ENCODE results near the gene FAM114A2.

FAM114A2 gene

DNA sequence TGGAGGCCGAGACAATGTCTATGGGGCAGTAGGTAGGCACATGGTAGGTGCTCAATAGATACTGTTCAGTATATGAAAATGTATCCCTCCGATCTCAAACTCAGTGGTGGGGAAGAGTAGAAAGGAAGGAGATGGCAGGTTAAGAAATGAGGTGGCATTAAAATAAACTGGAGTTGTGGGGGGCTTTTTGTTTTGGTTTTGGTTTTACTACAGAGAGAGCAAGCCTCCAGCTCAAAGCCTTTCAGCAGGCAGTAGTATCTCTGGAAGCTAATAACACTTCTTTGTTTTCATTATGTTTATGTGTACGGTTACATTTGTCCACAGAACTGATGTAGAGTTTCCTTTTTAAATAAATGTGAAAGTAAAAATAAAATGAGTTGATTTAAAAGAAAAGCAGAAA lies 8.6 kb upstream of the FAM114A2 start:
- TF ChIP-seq, protein P1, sequence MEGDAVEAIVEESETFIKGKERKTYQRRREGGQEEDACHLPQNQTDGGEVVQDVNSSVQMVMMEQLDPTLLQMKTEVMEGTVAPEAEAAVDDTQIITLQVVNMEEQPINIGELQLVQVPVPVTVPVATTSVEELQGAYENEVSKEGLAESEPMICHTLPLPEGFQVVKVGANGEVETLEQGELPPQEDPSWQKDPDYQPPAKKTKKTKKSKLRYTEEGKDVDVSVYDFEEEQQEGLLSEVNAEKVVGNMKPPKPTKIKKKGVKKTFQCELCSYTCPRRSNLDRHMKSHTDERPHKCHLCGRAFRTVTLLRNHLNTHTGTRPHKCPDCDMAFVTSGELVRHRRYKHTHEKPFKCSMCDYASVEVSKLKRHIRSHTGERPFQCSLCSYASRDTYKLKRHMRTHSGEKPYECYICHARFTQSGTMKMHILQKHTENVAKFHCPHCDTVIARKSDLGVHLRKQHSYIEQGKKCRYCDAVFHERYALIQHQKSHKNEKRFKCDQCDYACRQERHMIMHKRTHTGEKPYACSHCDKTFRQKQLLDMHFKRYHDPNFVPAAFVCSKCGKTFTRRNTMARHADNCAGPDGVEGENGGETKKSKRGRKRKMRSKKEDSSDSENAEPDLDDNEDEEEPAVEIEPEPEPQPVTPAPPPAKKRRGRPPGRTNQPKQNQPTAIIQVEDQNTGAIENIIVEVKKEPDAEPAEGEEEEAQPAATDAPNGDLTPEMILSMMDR (IDR thresholded peaks at IDR 0.05; ENCODE audit: insufficient read depth, low read length, poor library complexity, severe bottlenecking): no peak
- Histone ChIP-seq H3K27me3 (replicated peaks; ENCODE audit: control insufficient read depth, insufficient read depth, low read length) (no peaks in the 10 kb centered on the region), H3K36me3 (ENCODE audit: control insufficient read depth, insufficient read depth, low read length) (peaks cover 3% of the 10 kb centered on the region; the same call in 1 of the 2 replicates), H3K4me3 (replicated peaks; ENCODE audit: low read depth, low read length) (no peak overlapping the region)
- no peak for DNase-seq (ENCODE audit: extremely low read depth, insufficient read length)

- Histone ChIP-seq H3K4me3 (replicated peaks; ENCODE audit: low read depth, low read length) (no peak overlapping the region), H3K36me3 (ENCODE audit: control insufficient read depth, insufficient read depth, low read length) (peaks cover 3% of the 10 kb centered on the region; the same call in 1 of the 2 replicates), H3K27me3 (replicated peaks; ENCODE audit: control insufficient read depth, insufficient read depth, low read length) (no peaks in the 10 kb centered on the region)
- TF ChIP-seq, protein P1 (IDR thresholded peaks at IDR 0.05; ENCODE audit: insufficient read depth, low read length, poor library complexity, severe bottlenecking): no peak
- DNase-seq (ENCODE audit: extremely low read depth, insufficient read length): no peak
These were observed 7.8 kb upstream of the FAM114A2 start for GRCh38 chr5:154046486-154046885.

DNA sequence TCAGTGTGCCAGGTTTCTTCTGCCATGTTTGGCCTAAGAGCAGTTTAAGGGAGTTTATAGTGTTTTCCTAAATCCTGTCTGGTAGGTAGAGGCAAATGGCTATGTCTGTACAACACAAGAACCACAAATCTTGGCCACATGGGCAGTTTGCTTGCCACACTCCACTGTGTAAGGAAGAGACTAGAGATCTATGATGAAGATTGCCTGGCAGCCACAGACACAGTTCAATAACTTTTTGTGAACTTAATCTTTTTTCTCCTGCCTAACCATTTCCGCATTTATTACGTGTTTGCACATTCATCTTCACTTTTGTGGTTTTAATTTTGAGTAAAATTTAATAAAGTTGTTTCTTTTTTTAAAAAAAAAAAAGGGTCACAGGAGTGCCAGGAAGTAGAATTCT lies 5.9 kb upstream of the FAM114A2 start:
- Histone ChIP-seq H3K4me3 (replicated peaks; ENCODE audit: low read depth, low read length) (no peak overlapping the region), H3K36me3 (ENCODE audit: control insufficient read depth, insufficient read depth, low read length) (peaks cover 3% of the 10 kb centered on the region; the same call in 1 of the 2 replicates), H3K27me3 (replicated peaks; ENCODE audit: control insufficient read depth, insufficient read depth, low read length) (no peaks in the 10 kb centered on the region)
- DNase-seq (ENCODE audit: extremely low read depth, insufficient read length): no peak
- TF ChIP-seq, protein P1 (IDR thresholded peaks at IDR 0.05; ENCODE audit: insufficient read depth, low read length, poor library complexity, severe bottlenecking): no peak

DNA sequence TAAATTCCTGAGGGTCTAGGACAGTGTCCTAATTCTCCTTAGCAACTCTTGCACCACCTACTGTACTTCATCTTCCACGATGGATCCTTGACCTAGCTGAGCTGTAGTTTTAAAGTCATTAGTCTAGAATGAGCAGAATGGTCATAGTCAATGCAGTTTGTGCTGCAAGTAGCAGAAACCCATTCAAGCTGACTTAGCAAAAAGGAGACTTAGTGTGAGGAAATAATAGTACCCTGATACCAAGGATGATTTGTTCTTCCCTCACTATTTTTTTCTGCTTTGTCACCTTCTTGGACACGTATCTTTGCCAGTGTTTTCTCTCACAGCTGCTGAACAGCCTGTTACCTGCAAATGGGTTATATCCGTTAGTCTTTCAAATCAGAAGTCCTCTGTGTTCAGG lies 5.4 kb upstream of the FAM114A2 start:
- Histone ChIP-seq H3K27me3 (replicated peaks; ENCODE audit: control insufficient read depth, insufficient read depth, low read length) (no peaks in the 10 kb centered on the region), H3K36me3 (ENCODE audit: control insufficient read depth, insufficient read depth, low read length) (peaks cover 3% of the 10 kb centered on the region; the same call in 1 of the 2 replicates), H3K4me3 (replicated peaks; ENCODE audit: low read depth, low read length) (no peak overlapping the region)
- TF ChIP-seq, protein P1 (IDR thresholded peaks at IDR 0.05; ENCODE audit: insufficient read depth, low read length, poor library complexity, severe bottlenecking): no peak
- DNase-seq (ENCODE audit: extremely low read depth, insufficient read length): no peak

DNA sequence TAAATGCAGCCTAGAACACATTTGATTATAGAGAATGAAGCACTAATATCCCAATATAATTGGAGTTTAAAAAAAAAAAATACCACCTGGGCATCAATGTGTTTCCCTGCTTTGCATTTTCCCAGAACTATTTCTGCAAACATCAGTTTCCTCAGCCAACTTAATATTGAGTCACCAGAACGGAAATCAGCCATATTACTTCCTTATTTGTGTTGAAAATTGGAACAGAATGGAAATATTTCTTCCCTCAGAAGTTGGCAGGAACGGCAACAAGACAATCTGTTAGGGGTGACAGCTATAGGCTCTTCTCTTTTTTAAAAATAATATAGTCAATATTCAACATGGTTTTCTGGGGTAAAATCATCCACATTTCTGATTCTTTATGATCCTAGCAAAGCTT lies 4.1 kb upstream of the FAM114A2 start:
- no peaks in the 10 kb centered on the region for H3K27me3 ChIP-seq (replicated peaks; ENCODE audit: control insufficient read depth, insufficient read depth, low read length)
- TF ChIP-seq, protein P1 (IDR thresholded peaks at IDR 0.05; ENCODE audit: insufficient read depth, low read length, poor library complexity, severe bottlenecking): no peak
- no peak for DNase-seq (ENCODE audit: extremely low read depth, insufficient read length)
- peaks cover 3% of the 10 kb centered on the region; the same call in 1 of the 2 replicates for H3K36me3 ChIP-seq (ENCODE audit: control insufficient read depth, insufficient read depth, low read length)
- no peak overlapping the region for H3K4me3 ChIP-seq (replicated peaks; ENCODE audit: low read depth, low read length)

- Histone ChIP-seq H3K27me3 (replicated peaks; ENCODE audit: control insufficient read depth, insufficient read depth, low read length) (no peaks in the 10 kb centered on the region), H3K36me3 (ENCODE audit: control insufficient read depth, insufficient read depth, low read length) (no peaks in the 10 kb centered on the region), H3K4me3 (replicated peaks; ENCODE audit: low read depth, low read length) (peak overlapping the region; percentile 95)
- TF ChIP-seq, protein P1 (IDR thresholded peaks at IDR 0.05; ENCODE audit: insufficient read depth, low read length, poor library complexity, severe bottlenecking): no peak
- DNase-seq (ENCODE audit: extremely low read depth, insufficient read length): no peak
These were observed 734 bp upstream of the FAM114A2 start for GRCh38 chr5:154039458-154039829.

Data from GM06990 (cell line).